Transverse colon (tissue), 4 donors: ENCODE measurements around the gene PMEL. TPM values are rescaled to one million over a fixed set of nuclear protein-coding genes. Genes with fewer than 3 reads are reported as not detected.
A peak's percentile ranks its signal among the peaks of the same experiment; 100 is the strongest.

Experiments
- DNase-seq: peaks from one replicate; pipeline ENCODE4 v3.0.0-alpha.2; 2019
- H3K27ac ChIP-seq, 4 donors: fragments of 200-600 bp; sonication (generic); 2 replicates each; pipeline ENCODE4 v1.5.1; 2016 to 2018; ENCODE audit warnings: inconsistent platforms in 4 of 4
- H3K27me3 ChIP-seq: fragments of 200-600 bp; sonication (generic); 2 replicates; pipeline ENCODE4 v1.5.1; 2017; ENCODE audit warnings: inconsistent platforms
- H3K36me3 ChIP-seq, 4 donors: fragments of 200-600 bp; sonication (generic); 2 replicates each; pipeline ENCODE4 v1.5.1; 2017 to 2019; ENCODE audit warnings: inconsistent platforms in 4 of 4
- H3K4me1 ChIP-seq, 4 donors: fragments of 200-600 bp; sonication (generic); 2 replicates each; pipeline ENCODE4 v1.5.1; 2017 to 2020; ENCODE audit warnings: inconsistent platforms in 4 of 4
- H3K4me3 ChIP-seq, 4 donors: fragments of 200-600 bp; sonication (generic); 1 replicate in 1 of 4; 2 replicates in 3 of 4; pipeline versions ENCODE4 v1.5.1 to v1.6.1; 2017 to 2019; ENCODE audit warnings: inconsistent platforms in 4 of 4
- H3K9me3 ChIP-seq, 2 donors: fragments of 200-600 bp; sonication (generic); 2 replicates each; pipeline ENCODE4 v1.5.1; 2017 to 2019; ENCODE audit warnings: inconsistent platforms in 2 of 2
- EP300 ChIP-seq: sonication (generic); formaldehyde crosslinking; IDR thresholded peaks from one replicate; pipeline ENCODE4 v1.6.1; 2017; ENCODE audit warnings: antibody characterized with exemption, low read depth
- POLR2A ChIP-seq: fragments of 450-650 bp; IDR thresholded peaks from one replicate; pipeline ENCODE4 v1.6.1; 2016; ENCODE audit warnings: antibody characterized with exemption, mild to moderate bottlenecking, moderate library complexity
- POLR2AphosphoS5 ChIP-seq, 3 donors: sonication (generic); formaldehyde crosslinking; IDR thresholded peaks; one replicate each; pipeline ENCODE4 v1.6.1; 2016; ENCODE audit warnings: antibody characterized with exemption in 3 of 3
- WGBS, 2 donors: methylation state at CpG; one replicate each; pipeline ENCODE4 v1.1.5; 2018; ENCODE audit warnings: low coverage in 1 of 2; 5-methylcytosine and 5-hydroxymethylcytosine counted together
- in situ Hi-C, 4 donors: fragments of 200-750 bp; cut with MboI; loops; one replicate each; pipeline versions ENCODE4 v1.15.0 to v1.15.1; 2017; ENCODE audit warnings: low sequenced_read_pairs in 3 of 4, low pct_ligation_motif_present in 1 of 4, low pct_unique_long_range_greater_than_20kb in 1 of 4
- intact Hi-C: fragments of 100-400 bp; cut with DNase I; formaldehyde crosslinking; loops from one replicate; pipeline ENCODE4 v1.15.1; 2023; ENCODE audit warnings: low total_unique reads
- total RNA-seq, 4 donors: library from RNA; depleted of rRNA; stranded (reverse); fragments of >200 nt; gene quantifications; one replicate each; pipeline ENCODE4 v1.1.0, GENCODE V29; 2016
- TF ChIP-seq, protein P1 (sequence below), 5 experiments: fragments of 200-600 bp in 3 of 5; fragments of 450-650 bp in 2 of 5; sonication (generic) in 3 of 5; IDR thresholded peaks; 1 replicate in 2 of 5; 2 replicates in 3 of 5; pipeline ENCODE4 v1.5.1; 2016 to 2017; ENCODE audit warnings: antibody characterized with exemption in 5 of 5, inconsistent platforms in 3 of 5, mild to moderate bottlenecking in 2 of 5, moderate library complexity in 1 of 5

PMEL gene
- total RNA-seq, 4 donors from 2014 or later, result 2.4 to 7.0 (median 4.9) TPM; not detected in 1

DNA sequence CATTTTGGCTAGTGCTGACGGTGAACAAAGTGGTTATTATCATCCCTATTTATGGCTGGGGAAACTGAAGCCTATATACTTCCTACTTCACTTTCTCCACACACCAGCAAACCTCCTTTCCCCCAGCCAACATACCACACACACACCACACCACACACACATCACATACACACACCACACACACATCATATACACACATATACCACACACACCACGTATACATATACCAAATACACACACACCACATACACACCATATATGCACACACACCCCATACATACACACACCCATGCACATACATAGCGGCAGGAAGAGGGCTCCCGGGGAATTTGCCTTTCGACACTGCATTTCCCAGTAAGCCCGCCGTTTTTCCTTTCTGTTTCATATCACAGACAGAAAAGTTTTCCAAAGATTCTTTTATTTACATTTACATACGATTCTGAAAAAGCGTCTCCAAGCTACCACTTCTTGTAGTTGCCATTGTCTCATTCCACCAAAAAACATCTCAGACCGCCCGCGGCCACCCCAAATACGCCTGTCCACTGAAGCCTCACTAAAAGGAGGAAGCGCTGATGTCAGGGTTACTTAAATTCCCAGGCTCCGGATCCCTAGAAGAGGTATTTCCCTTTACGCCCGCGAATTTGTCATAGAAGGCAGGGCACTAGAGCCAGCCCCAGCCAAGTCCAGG, 7.2 kb upstream of the PMEL start:
- WGBS, 2 donors, result 0 to 2% methylated on average over 6 to 18 of the region's 18 CpGs

GRCh38 chr12:55972456-55972855, 6.6 kb upstream of the PMEL start:
- Histone ChIP-seq H3K4me1 (peaks cover 8 to 48% (median 28%) of the 10 kb centered on the region in 4 donors), H3K9me3 (no peaks in the 10 kb centered on the region), H3K36me3 (no peaks in the 10 kb centered on the region), H3K27me3 (no peaks in the 10 kb centered on the region), H3K4me3 (peak overlapping the region in 3 of 4 donors; percentile 46 to 72 (median 57)), H3K27ac (peak overlapping the region; percentile 93 to 98 (median 94))
- in situ Hi-C loops (no loop called here), intact Hi-C loops (no loop called here)
- WGBS, 2 donors, result 7 to 22% methylated on average over 1 of the region's 1 CpG
- TF ChIP-seq, protein P1, sequence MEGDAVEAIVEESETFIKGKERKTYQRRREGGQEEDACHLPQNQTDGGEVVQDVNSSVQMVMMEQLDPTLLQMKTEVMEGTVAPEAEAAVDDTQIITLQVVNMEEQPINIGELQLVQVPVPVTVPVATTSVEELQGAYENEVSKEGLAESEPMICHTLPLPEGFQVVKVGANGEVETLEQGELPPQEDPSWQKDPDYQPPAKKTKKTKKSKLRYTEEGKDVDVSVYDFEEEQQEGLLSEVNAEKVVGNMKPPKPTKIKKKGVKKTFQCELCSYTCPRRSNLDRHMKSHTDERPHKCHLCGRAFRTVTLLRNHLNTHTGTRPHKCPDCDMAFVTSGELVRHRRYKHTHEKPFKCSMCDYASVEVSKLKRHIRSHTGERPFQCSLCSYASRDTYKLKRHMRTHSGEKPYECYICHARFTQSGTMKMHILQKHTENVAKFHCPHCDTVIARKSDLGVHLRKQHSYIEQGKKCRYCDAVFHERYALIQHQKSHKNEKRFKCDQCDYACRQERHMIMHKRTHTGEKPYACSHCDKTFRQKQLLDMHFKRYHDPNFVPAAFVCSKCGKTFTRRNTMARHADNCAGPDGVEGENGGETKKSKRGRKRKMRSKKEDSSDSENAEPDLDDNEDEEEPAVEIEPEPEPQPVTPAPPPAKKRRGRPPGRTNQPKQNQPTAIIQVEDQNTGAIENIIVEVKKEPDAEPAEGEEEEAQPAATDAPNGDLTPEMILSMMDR (IDR thresholded peaks at IDR 0.05), result no peak
- TF ChIP-seq EP300, result no peak
- TF ChIP-seq POLR2AphosphoS5 (IDR thresholded peaks at IDR 0.05), result no peak
- no peak for TF ChIP-seq POLR2A
- DNase-seq, result no peak

More for the DNA sequence above, 7.2 kb upstream of the PMEL start:
- Histone ChIP-seq H3K4me3 (peak overlapping the region; percentile 11 to 72 (median 52)), H3K27me3 (no peaks in the 10 kb centered on the region), H3K36me3 (no peaks in the 10 kb centered on the region), H3K27ac (peak overlapping the region; percentile 93 to 98 (median 94)), H3K9me3 (no peaks in the 10 kb centered on the region), H3K4me1 (peaks cover 8 to 48% (median 29%) of the 10 kb centered on the region in 4 donors)
- intact Hi-C loops (no loop called here), in situ Hi-C loops (no loop called here)
- DNase-seq, result peak; percentile 18
- TF ChIP-seq EP300 (no peak), POLR2A (peak; percentile 68), POLR2AphosphoS5 (IDR thresholded peaks at IDR 0.05) (peak; percentile 88 to 90 (median 90))
- TF ChIP-seq, protein P1 (IDR thresholded peaks at IDR 0.05), result no peak

GRCh38 chr12:55972042-55972441, 6.2 kb upstream of the PMEL start:
- WGBS, 2 donors, result 50 to 54% methylated on average over 1 to 3 of the region's 3 CpGs
- peaks cover 4 to 47% (median 28%) of the 10 kb centered on the region in 4 donors for H3K4me1 ChIP-seq
- no peak for DNase-seq
- H3K27me3 ChIP-seq, result no peaks in the 10 kb centered on the region
- no peaks in the 10 kb centered on the region for H3K9me3 ChIP-seq
- TF ChIP-seq POLR2AphosphoS5 (IDR thresholded peaks at IDR 0.05), result no peak
- TF ChIP-seq EP300, result no peak
- no peak for TF ChIP-seq POLR2A
- TF ChIP-seq, protein P1 (IDR thresholded peaks at IDR 0.05), result no peak
- no peaks in the 10 kb centered on the region for H3K36me3 ChIP-seq
- in situ Hi-C loops, result no loop called here
- peak overlapping the region; percentile 93 to 98 (median 94) for H3K27ac ChIP-seq
- no peak overlapping the region for H3K4me3 ChIP-seq
- intact Hi-C loops, result no loop called here

GRCh38 chr12:55970775-55971174, 4.9 kb upstream of the PMEL start:
- in situ Hi-C loops, result no loop called here
- intact Hi-C loops, result no loop called here
- no peak overlapping the region for H3K27ac ChIP-seq
- H3K36me3 ChIP-seq, result no peaks in the 10 kb centered on the region
- WGBS, 2 donors, result 90% methylated on average over 7 of the region's 7 CpGs; no CpG with 5 or more reads in 1 of the 2 donors
- peaks cover 9 to 40% (median 24%) of the 10 kb centered on the region in 4 donors for H3K4me1 ChIP-seq
- no peaks in the 10 kb centered on the region for H3K9me3 ChIP-seq
- TF ChIP-seq, protein P1 (IDR thresholded peaks at IDR 0.05), result no peak
- no peak for TF ChIP-seq EP300
- no peak for TF ChIP-seq POLR2A
- TF ChIP-seq POLR2AphosphoS5 (IDR thresholded peaks at IDR 0.05), result no peak
- H3K27me3 ChIP-seq, result no peaks in the 10 kb centered on the region
- DNase-seq, result no peak
- no peak overlapping the region for H3K4me3 ChIP-seq
